Stomach (tissue), 9 donors: ENCODE measurements around the gene DYNLL1. TPM values are rescaled to one million over a fixed set of nuclear protein-coding genes. Genes with fewer than 3 reads are reported as not detected.

Experiments
- DNase-seq, 2 donors: peaks; one replicate each; pipeline versions ENCODE4 v3.0.0 to v3.0.0-alpha.2; 2013 to 2019
- H3K27ac ChIP-seq, 5 donors: fragments of 200-600 bp in 4 of 5; sonication (generic) in 4 of 5; one replicate each; pipeline ENCODE4 v1.5.1; 2013 to 2019; ENCODE audit warnings: mild to moderate bottlenecking in 1 of 5, moderate library complexity in 1 of 5
- H3K27me3 ChIP-seq, 3 donors: fragments of 200-600 bp; sonication (generic); one replicate each; pipeline ENCODE4 v1.5.1; 2017 to 2019; ENCODE audit warnings: mixed run types in 1 of 3
- H3K36me3 ChIP-seq, 4 donors: fragments of 200-600 bp; sonication (generic); 1 replicate in 3 of 4; 2 replicates in 1 of 4; pipeline ENCODE4 v1.5.1; 2016 to 2019
- H3K4me1 ChIP-seq, 4 donors: fragments of 200-600 bp; sonication (generic); one replicate each; pipeline ENCODE4 v1.5.1; 2016 to 2019
- H3K4me3 ChIP-seq, 4 donors: fragments of 200-600 bp; sonication (generic) in 3 of 4; one replicate each; pipeline ENCODE4 v1.5.1; 2016 to 2019; ENCODE audit warnings: mild to moderate bottlenecking in 1 of 4
- H3K9me3 ChIP-seq, 4 donors: fragments of 200-600 bp; sonication (generic); one replicate each; pipeline ENCODE4 v1.5.1; 2016 to 2019
- EP300 ChIP-seq: sonication (generic); formaldehyde crosslinking; IDR thresholded peaks from one replicate; pipeline ENCODE4 v1.6.1; 2017; ENCODE audit warnings: antibody characterized with exemption
- POLR2A ChIP-seq, 4 donors: fragments of 450-650 bp; IDR thresholded peaks; one replicate each; pipeline ENCODE4 v1.6.1; 2016; ENCODE audit warnings: antibody characterized with exemption in 4 of 4, control low read depth in 2 of 4, mild to moderate bottlenecking in 1 of 4, moderate library complexity in 1 of 4
- POLR2AphosphoS5 ChIP-seq, 3 donors: sonication (generic); formaldehyde crosslinking; IDR thresholded peaks; one replicate each; pipeline ENCODE4 v1.6.1; 2016; ENCODE audit warnings: antibody characterized with exemption in 3 of 3
- WGBS, 5 donors: extraction: QIAGEN DNeasy Blood & Tissue Kit in 3 of 5; methylation state at CpG; one replicate each; pipeline versions ENCODE4 v1.1.5 to v1.1.7; 2013 to 2018; 5-methylcytosine and 5-hydroxymethylcytosine counted together
- intact Hi-C: fragments of 100-400 bp; cut with DNase I; formaldehyde crosslinking; loops from one replicate; pipeline ENCODE4 v1.15.1; 2023; ENCODE audit warnings: low total_unique reads
- polyA plus RNA-seq, 3 donors: library from polyadenylated mRNA; stranded (reverse); fragments of 200-250 nt; gene quantifications; one replicate each; pipeline ENCODE4 v1.2.3, GENCODE V29; 2013
- total RNA-seq, 5 donors: library from RNA; depleted of rRNA; stranded (reverse); fragments of >200 nt; gene quantifications; one replicate each; pipeline versions ENCODE4 v1.1.0 to v1.2.3, GENCODE V29; 2014 to 2016
- TF ChIP-seq, protein P1 (sequence below), 7 experiments: fragments of 450-650 bp in 4 of 7; fragments of 200-600 bp in 3 of 7; sonication (generic) in 3 of 7; IDR thresholded peaks; one replicate each; pipeline ENCODE4 v1.5.1; 2016 to 2019; ENCODE audit warnings: antibody characterized with exemption in 7 of 7, control low read depth in 2 of 7, mild to moderate bottlenecking in 1 of 7
- donor health status: healthy with polysubstance abuse.
- donor health status: Bipolar disorder and iron deficiency.
- donor health status: healthy.

The DYNLL1 gene
- total and polyA plus RNA-seq, 8 donors = 27.2 to 580 (median 174) TPM

DNA sequence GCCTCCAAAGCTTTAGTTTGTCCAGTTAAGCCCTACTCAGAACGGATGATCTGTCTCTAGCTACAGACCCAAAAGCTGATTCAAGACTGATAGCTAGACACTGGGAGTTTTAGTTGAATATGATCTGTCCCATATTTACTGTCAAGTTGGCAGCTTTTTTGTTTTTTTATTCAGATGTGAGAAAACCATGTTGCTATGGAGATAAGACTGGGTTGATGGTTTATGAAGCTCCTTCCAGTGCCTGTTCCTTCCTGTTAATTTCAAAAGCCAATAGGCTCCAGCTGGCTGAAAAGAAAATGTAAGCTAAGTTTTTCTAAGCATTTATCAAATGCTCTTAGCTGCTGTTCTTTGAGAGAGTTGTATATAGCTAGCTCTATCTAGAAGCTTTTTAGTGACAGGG is 4.7 kb downstream of the DYNLL1 start:
- H3K4me1 ChIP-seq = peaks cover 10 to 26% (median 20%) of the 10 kb centered on the region in 4 donors
- H3K36me3 ChIP-seq = peaks cover 17 to 67% (median 59%) of the 10 kb centered on the region in 4 donors
- no peak overlapping the region for H3K4me3 ChIP-seq
- no peaks in the 10 kb centered on the region for H3K9me3 ChIP-seq
- no peak for DNase-seq
- TF ChIP-seq, protein P1, sequence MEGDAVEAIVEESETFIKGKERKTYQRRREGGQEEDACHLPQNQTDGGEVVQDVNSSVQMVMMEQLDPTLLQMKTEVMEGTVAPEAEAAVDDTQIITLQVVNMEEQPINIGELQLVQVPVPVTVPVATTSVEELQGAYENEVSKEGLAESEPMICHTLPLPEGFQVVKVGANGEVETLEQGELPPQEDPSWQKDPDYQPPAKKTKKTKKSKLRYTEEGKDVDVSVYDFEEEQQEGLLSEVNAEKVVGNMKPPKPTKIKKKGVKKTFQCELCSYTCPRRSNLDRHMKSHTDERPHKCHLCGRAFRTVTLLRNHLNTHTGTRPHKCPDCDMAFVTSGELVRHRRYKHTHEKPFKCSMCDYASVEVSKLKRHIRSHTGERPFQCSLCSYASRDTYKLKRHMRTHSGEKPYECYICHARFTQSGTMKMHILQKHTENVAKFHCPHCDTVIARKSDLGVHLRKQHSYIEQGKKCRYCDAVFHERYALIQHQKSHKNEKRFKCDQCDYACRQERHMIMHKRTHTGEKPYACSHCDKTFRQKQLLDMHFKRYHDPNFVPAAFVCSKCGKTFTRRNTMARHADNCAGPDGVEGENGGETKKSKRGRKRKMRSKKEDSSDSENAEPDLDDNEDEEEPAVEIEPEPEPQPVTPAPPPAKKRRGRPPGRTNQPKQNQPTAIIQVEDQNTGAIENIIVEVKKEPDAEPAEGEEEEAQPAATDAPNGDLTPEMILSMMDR (IDR thresholded peaks at IDR 0.05) = no peak
- no peak for TF ChIP-seq EP300
- no peak for TF ChIP-seq POLR2A (IDR thresholded peaks at IDR 0.05)
- TF ChIP-seq POLR2AphosphoS5 (IDR thresholded peaks at IDR 0.05) = no peak
- no peaks in the 10 kb centered on the region for H3K27me3 ChIP-seq
- no peak overlapping the region for H3K27ac ChIP-seq
- intact Hi-C loops = no loop called here
- WGBS, 5 donors = 72 to 87% (median 76%) methylated on average over 1 of the region's 1 CpG

DNA sequence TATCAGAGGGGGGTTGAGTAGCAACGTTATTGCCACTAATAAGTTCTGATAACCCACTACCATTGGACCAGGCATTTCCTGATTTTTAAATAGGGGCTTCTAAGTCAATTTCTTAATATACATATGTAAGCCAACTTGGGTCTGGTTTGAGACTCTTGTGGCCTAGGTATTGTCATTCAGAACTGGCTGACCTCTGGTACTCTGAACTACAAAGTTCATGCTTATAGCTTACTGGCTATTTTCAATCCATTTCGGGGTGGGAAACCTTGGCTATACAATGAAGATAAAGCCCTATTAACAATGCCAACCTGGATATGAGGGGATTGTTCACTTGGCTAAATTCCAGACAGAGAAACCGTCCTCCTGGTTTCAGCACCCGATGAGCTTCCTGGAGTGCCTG is 8.7 kb downstream of the DYNLL1 start:
- H3K27me3 ChIP-seq = no peaks in the 10 kb centered on the region
- no peak for DNase-seq
- no peak overlapping the region for H3K27ac ChIP-seq
- no peaks in the 10 kb centered on the region for H3K4me1 ChIP-seq
- intact Hi-C loops = no loop called here
- no peak overlapping the region for H3K4me3 ChIP-seq
- no peaks in the 10 kb centered on the region for H3K9me3 ChIP-seq
- peaks cover 26 to 87% (median 78%) of the 10 kb centered on the region in 4 donors for H3K36me3 ChIP-seq
- TF ChIP-seq POLR2A (IDR thresholded peaks at IDR 0.05) = no peak
- TF ChIP-seq, protein P1 (IDR thresholded peaks at IDR 0.05) = no peak
- no peak for TF ChIP-seq POLR2AphosphoS5 (IDR thresholded peaks at IDR 0.05)
- no peak for TF ChIP-seq EP300
- 76 to 84% (median 82%) methylated on average over 4 of the region's 4 CpGs for WGBS, 5 donors

DNA sequence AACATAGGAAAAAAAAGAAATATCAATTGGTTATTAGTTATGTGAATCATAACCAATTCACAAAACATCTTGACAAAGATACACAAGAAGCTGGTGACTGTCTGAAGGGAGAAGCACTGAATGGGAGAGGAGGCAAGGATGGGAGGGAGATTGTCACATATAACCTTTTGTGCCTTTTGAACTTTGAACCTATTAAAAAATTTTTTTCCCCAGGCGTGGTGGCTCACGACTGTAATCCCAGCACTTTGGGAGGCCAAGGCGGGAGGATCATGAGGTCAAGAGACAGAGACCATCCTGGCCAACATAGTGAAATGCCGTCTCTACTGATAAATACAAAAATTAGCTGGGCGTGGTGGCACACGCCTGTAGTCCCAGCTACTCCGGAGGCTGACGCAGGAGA is 12.6 kb downstream of the DYNLL1 start:
- Histone ChIP-seq H3K27me3 (no peaks in the 10 kb centered on the region), H3K27ac (no peak overlapping the region), H3K9me3 (no peaks in the 10 kb centered on the region), H3K4me3 (no peak overlapping the region), H3K36me3 (peaks cover 32 to 93% (median 89%) of the 10 kb centered on the region in 4 donors), H3K4me1 (no peaks in the 10 kb centered on the region)
- DNase-seq = no peak
- 89 to 95% (median 95%) methylated on average over 8 of the region's 8 CpGs for WGBS, 5 donors
- TF ChIP-seq POLR2AphosphoS5 (IDR thresholded peaks at IDR 0.05) (no peak), POLR2A (IDR thresholded peaks at IDR 0.05) (no peak), EP300 (no peak)
- TF ChIP-seq, protein P1 (IDR thresholded peaks at IDR 0.05) = no peak
- intact Hi-C loops = no loop called here

DNA sequence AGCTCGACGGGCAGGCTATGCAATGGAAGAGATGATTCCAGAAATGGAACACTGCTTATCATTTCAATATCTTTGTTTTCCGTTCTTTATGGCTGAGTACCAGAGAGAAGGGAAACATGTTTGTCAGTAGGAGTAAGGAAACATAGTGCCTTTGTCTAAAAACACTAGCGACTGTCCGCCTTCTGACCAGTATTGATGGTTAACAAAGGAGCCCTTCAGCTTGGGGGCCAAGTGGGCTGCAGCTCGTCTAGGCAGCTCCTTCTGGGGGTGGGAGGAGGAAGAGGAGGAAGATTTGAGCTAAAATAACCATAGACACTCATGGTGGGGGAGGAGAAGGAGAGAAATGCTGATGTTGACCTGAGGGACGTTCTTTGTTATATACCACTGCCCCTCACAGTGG is 18.1 kb downstream of the DYNLL1 start:
- TF ChIP-seq, protein P1 (IDR thresholded peaks at IDR 0.05) = no peak
- TF ChIP-seq POLR2A (IDR thresholded peaks at IDR 0.05) (no peak), EP300 (no peak), POLR2AphosphoS5 (IDR thresholded peaks at IDR 0.05) (no peak)
- Histone ChIP-seq H3K4me1 (no peaks in the 10 kb centered on the region), H3K4me3 (no peak overlapping the region), H3K27ac (no peak overlapping the region), H3K36me3 (peaks cover 38 to 89% (median 86%) of the 10 kb centered on the region in 4 donors), H3K9me3 (no peaks in the 10 kb centered on the region), H3K27me3 (no peaks in the 10 kb centered on the region)
- 85 to 97% (median 88%) methylated on average over 7 of the region's 7 CpGs for WGBS, 5 donors
- intact Hi-C loops = no loop called here
- DNase-seq = no peak
